Right lobe of liver (tissue), 4 donors: ENCODE results near the gene SMPD3.

ENCODE experiments used
- CTCF ChIP-seq, 4 donors: fragments of 200-600 bp in 3 of 4; fragments of 450-650 bp in 1 of 4; IDR thresholded peaks; one replicate each; pipeline versions ENCODE4 v1.5.1 to v1.8.0; 2016 to 2022; ENCODE audit warnings: antibody characterized with exemption in 4 of 4, mild to moderate bottlenecking in 2 of 4
- POLR2A ChIP-seq: fragments of 450-650 bp; IDR thresholded peaks from one replicate; pipeline ENCODE4 v1.6.1; 2017; ENCODE audit warnings: antibody characterized with exemption, mild to moderate bottlenecking
- donor health status: DM: no; HTN: no; CAD: no.
- donor health status: DM: no; HTN: no; CAD: no.
- donor health status: DM: no; HTN: yes; CAD: no.

GRCh38 chr16:68466174-68466573, 17.9 kb upstream of the SMPD3 start:
- TF ChIP-seq CTCF (IDR thresholded peaks at IDR 0.05): no peak
- TF ChIP-seq POLR2A: no peak
